Measurements from ENCODE around the gene FAS. TPM values are rescaled to one million over a fixed set of nuclear protein-coding genes. Genes with fewer than 3 reads are reported as not detected.

Gene FAS
- total and polyA plus RNA-seq, 9 of the 15 experiments (the other 6 are each of a cell fraction or from before 2014, with no cell fraction given): 0.08 to 0.62 (median 0.37) TPM

DNA sequence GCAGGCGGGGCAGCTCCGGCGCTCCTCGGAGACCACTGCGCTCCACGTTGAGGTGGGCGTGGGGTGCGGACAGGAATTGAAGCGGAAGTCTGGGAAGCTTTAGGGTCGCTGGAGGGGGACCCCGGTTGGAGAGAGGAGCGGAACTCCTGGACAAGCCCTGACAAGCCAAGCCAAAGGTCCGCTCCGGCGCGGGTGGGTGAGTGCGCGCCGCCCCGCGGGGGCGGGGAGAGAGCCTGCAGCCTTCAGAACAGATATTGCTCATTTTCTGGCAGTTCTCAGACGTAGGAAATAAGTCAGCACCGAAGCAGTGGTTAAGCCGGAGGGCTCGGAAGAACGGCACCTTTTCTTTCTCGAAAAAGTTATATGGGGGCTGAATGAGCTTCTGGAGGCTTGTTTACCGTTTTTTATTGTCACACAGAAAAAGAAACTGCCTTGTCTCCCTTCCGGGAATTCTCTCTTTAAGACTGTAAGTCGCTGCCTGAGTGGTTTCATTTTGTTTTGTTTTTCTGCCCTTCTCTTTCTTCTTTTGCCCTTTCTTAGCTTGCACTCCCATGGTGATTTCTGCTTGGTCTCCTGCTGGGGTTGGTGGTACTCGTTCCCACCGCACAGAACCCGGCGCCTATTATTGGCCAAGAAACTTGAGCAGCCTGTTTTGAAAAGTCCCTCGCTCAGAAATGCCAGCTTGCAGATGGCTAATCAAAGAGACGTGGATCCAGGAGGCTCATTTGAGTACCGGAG lies 732 bp downstream of the FAS start (continued):
- no peak for TF ChIP-seq HCFC1 (IDR thresholded peaks at IDR 0.05; ENCODE audit: low read depth, low read length)
- TF ChIP-seq ZNF830 (CRISPR knock-in tag; IDR thresholded peaks at IDR 0.05): no peak
- TF ChIP-seq SETDB1 (IDR thresholded peaks at IDR 0.05; ENCODE audit: low read length): no peak
- no peak for TF ChIP-seq NR2C2 (CRISPR knock-in tag; IDR thresholded peaks at IDR 0.05)
- TF ChIP-seq NR2C2 (tag; IDR thresholded peaks at IDR 0.05): no peak
- TF ChIP-seq DMBX1 (CRISPR knock-in tag; IDR thresholded peaks at IDR 0.05; ENCODE audit: borderline replicate concordance): no peak
- TF ChIP-seq, protein P1, sequence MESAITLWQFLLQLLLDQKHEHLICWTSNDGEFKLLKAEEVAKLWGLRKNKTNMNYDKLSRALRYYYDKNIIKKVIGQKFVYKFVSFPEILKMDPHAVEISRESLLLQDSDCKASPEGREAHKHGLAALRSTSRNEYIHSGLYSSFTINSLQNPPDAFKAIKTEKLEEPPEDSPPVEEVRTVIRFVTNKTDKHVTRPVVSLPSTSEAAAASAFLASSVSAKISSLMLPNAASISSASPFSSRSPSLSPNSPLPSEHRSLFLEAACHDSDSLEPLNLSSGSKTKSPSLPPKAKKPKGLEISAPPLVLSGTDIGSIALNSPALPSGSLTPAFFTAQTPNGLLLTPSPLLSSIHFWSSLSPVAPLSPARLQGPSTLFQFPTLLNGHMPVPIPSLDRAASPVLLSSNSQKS (CRISPR knock-in tag; IDR thresholded peaks at IDR 0.05): no peak
- no peak for TF ChIP-seq ZKSCAN8 (CRISPR knock-in tag; IDR thresholded peaks at IDR 0.05)
- TF ChIP-seq, protein P2, sequence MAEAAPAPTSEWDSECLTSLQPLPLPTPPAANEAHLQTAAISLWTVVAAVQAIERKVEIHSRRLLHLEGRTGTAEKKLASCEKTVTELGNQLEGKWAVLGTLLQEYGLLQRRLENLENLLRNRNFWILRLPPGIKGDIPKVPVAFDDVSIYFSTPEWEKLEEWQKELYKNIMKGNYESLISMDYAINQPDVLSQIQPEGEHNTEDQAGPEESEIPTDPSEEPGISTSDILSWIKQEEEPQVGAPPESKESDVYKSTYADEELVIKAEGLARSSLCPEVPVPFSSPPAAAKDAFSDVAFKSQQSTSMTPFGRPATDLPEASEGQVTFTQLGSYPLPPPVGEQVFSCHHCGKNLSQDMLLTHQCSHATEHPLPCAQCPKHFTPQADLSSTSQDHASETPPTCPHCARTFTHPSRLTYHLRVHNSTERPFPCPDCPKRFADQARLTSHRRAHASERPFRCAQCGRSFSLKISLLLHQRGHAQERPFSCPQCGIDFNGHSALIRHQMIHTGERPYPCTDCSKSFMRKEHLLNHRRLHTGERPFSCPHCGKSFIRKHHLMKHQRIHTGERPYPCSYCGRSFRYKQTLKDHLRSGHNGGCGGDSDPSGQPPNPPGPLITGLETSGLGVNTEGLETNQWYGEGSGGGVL (CRISPR knock-in tag; IDR thresholded peaks at IDR 0.05): no peak
- no peak for TF ChIP-seq SOX6 (IDR thresholded peaks at IDR 0.05)

All from K562 (cell line).